Omental fat pad (tissue), 4 donors: ENCODE results near the gene RTN4R. TPM values are rescaled to one million over a fixed set of nuclear protein-coding genes. Genes with fewer than 3 reads are reported as not detected.

Experiments used
- small RNA-seq: library from RNA; depleted of rRNA; stranded (forward); fragments of <200 nt; gene quantifications from one replicate; pipeline ENCODE3, GENCODE V24; 2016
- total RNA-seq, 4 donors: library from RNA; depleted of rRNA; stranded (reverse); fragments of >200 nt; gene quantifications; one replicate each; pipeline ENCODE4 v1.1.0, GENCODE V29; 2016

Gene RTN4R
- total RNA-seq, 4 donors from 2014 or later: 0.25 to 2.3 (median 1.3) TPM

Small RNA genes within 50 kb of the gene (small RNA-seq; reads per million reads assigned to genes)
- gene MIR1286: not detected

Other genes starting within 250 kb of the RTN4R start
- 10 to 100 TPM; 35.3 to 48.4 (median 37.9) TPM for gene TANGO2, start 247.2 kb downstream of the RTN4R start, total RNA-seq
- 10 to 100 TPM; 16.9 to 33.5 (median 24.1) TPM for gene DGCR8, start 188.1 kb downstream of the RTN4R start, total RNA-seq
- gene RANBP1, start 152.2 kb downstream of the RTN4R start, total RNA-seq: 100 to 1,000 TPM; 146 to 285 (median 159) TPM
- gene TRMT2A, start 151.1 kb downstream of the RTN4R start, total RNA-seq: 10 to 100 TPM; 32.4 to 58.5 (median 49.0) TPM
- gene ZDHHC8, start 136.5 kb downstream of the RTN4R start, total RNA-seq: 10 to 100 TPM in 3 of 4 donors, 1 to 10 TPM in 1; 9.5 to 23.3 (median 16.4) TPM
- gene CCDC188, start 117.3 kb downstream of the RTN4R start, total RNA-seq: 1 to 10 TPM in 1 of 4 donors, under 1 TPM in 2, not detected in 1; 0.28 to 1.8 (median 0.56) TPM
- gene DGCR6L, start 51.7 kb upstream of the RTN4R start, total RNA-seq: 10 to 100 TPM; 29.7 to 67.6 (median 45.0) TPM
- gene ZNF74, start 125.8 kb upstream of the RTN4R start, total RNA-seq: 1 to 10 TPM; 3.2 to 8.8 (median 5.9) TPM
- 10 to 100 TPM in 2 of 4 donors, 1 to 10 TPM in 2; 9.4 to 17.9 (median 12.3) TPM for gene SCARF2, start 169.5 kb upstream of the RTN4R start, total RNA-seq
- gene KLHL22, start 227.5 kb upstream of the RTN4R start, total RNA-seq: 10 to 100 TPM; 19.8 to 45.0 (median 32.9) TPM
- 10 to 100 TPM; 36.5 to 90.5 (median 57.2) TPM for gene MED15, start 239.3 kb upstream of the RTN4R start, total RNA-seq